NCI-H526 (cell line): ENCODE results near the gene MYO5A.
A peak's percentile ranks its signal among the peaks of the same experiment; 100 is the strongest.

ENCODE experiments used
- DNase-seq, 2 experiments: peaks; one replicate each; lab custom pipeline; 2025; lab: John Stamatoyannopoulos, UW

The MYO5A gene

DNA sequence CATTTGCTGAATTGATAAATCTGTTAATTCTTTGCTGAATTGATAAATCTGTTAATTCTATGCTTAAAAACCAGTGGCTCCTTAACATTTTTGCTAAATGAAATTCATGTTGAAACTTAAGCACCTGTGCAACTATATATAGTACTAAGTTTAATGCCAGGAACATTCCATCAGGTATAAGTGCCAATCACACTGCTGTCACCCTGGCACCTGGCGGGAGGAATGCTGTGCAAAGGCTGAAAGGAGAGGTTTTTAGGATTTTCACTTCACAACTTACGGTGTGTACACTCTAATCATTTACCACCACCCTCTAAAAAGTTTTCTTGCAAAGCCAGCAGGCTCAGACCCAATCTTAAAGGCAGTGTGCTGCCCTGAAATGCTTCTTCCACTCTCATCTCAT lies 199.5 kb downstream of the MYO5A start:
- no peak for DNase-seq

DNA sequence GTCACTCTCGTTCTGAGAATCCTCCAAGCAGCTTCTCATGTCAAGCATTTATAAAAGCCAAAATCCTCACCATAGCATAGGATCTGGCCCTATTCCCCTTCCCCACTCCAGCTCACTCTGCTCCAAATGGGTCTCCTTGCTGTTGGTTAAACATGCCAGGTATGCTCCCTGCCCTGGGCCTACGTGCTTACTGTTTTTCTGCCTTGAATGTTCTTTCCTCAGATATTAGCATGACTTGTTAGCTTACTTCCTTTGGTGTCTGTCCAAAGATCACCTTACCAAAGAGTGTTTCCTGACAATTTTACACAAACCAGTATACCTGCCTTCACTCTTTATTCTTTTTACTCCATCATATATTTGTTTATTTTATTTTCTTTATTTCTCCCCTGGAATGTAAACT lies 200.0 kb downstream of the MYO5A start:
- no peak for DNase-seq

- no peak for DNase-seq
These were observed 201.9 kb downstream of the MYO5A start for GRCh38 chr15:52326756-52327155.

DNA sequence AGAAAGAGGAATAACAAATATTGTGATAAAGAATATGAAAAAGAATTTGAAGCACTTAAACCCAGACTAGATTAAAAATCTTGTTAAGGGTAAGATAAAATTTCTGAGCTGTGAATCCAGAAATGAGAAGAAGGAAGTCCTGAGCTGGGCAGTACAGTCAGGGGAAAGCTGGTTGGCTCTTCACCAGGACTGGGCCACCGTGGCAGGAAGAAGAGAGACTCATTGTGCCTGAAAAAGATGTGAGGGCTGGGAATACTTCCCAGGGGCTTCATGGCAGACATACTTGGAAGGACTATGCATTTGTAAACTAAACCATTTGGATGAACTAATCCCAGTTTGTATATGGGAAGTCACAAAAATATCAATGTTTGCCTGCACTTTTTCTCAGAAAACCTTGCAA lies 204.6 kb downstream of the MYO5A start:
- DNase-seq = no peak

DNA sequence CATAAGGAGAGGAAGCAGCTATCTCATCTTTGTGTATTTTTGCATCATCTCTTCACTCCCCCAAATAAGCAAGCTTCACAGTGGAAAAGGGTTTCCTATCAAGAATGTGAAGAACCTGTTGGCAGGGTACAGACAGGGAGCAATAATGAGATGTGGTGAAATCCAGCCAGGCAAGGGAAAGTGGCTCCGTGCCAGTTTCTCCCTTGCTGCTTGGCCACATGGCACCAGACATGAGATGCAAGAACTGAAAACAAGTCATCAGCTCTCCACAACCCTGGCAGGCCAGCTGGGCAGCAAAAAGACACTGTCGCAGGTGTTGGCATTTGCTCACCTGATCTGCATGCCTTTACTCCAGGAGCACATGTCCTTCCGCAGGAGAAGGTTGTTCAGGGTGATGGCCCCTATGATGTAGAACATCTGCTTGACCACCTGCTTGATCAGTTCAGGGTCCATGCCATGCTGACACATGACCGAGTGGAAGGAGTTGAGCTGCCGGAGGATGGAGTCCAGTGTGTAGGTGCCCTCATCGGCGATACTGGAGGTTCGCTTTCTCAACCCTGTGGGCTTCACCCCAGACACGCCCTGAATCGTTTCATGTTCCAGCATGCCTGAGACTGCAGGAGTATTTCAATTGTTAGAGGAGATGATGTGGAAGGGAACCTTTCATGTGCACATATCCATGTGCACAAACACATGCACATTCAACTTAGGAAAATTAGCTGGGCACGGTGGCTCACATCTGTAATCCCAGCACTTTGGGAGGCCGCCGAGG lies 209.8 kb downstream of the MYO5A start:
- no peak for DNase-seq

DNA sequence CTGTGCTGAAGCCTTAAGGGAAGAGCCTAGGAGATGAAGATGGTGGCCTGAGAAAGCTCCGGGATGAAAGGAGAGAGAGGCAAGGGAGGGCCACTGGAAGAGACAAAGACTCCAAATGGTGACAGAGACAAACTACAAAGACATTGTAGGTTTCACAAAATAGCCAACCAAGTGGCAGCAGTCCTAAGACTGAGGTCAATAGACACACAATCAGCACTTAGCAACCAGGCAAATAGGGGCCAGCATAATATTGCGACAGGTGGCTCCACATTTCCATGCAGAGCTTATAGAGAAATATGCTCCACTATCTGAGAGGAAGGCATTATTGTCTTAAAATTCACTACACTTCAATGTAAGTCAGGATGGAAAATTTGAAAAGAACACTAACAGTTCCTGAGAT lies 211.0 kb downstream of the MYO5A start:
- peak in 1 of 2 experiments; percentile 34 for DNase-seq

DNA sequence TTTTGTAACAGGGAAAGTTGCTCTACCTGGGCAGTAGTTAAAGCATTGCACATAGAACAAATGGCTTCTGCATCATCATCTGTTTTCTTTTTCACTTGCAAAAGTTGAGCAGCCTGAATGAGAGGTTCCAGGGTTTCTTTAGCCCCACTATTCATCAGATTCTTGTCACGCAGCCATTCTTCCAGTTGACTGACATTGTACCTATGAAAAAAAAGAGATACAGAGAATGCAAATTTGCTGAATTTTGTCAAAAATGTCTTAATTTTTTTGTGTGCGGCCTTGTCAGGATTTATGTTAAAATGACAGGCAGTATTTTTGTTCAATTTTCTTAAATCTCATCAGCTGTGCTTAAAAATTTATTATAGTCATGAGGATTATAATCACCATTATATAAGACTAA lies 211.7 kb downstream of the MYO5A start:
- DNase-seq = no peak

GRCh38 chr15:52309154-52309548 lies 219.5 kb downstream of the MYO5A start:
- DNase-seq = no peak

DNA sequence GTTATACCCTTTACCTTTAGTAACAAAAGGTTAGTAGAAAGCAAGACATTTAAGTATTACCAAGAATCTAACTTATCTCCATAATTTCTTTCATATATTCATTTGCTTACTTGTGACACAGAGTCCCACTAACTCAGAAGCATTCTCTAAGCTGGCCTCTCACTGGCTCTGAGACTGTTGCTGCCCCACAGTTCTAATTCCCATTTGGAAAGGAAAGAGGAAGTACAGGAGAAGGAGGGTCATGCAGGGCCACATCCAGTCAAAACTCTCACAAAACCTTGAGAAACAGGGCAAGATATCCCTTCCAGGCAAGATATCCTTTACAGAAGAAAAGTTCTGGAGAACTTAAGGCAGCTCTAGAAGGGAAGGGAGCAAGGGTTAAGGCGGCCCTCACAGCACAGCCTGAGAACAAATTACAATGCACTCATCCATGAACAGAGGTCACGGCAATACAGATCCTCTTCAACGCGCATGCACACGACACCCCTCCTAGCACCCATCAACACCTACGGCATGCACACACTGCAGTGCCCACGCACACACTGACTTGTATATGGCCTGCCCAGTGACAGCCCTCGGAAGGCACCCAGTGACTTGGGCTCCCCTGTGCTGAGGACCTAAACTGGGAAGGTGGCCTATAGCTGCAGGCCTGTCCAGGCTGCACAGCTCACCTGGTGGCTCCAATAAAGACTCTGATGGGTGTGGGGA lies 220.1 kb downstream of the MYO5A start:
- no peak for DNase-seq

- DNase-seq = no peak
These were observed 220.8 kb downstream of the MYO5A start for GRCh38 chr15:52307847-52308246.

DNA sequence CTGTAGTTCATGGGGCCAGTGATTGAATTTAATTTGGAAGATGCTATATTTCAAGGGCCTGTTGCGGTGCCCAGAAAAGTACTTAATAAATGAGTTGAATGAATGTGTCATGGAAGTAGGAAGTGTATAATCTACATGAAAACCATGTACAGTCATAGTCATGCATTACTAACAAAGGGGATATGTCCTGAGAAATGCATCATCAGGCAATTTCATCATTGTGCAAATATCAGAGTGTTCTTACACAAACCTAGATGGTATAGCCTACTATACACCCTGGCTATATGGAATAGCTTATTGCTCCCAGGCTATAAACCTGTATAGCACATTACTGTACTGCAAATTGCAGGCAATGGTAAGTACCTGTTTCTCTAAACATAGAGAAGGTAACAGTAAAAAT lies 222.4 kb downstream of the MYO5A start:
- DNase-seq = no peak

DNA sequence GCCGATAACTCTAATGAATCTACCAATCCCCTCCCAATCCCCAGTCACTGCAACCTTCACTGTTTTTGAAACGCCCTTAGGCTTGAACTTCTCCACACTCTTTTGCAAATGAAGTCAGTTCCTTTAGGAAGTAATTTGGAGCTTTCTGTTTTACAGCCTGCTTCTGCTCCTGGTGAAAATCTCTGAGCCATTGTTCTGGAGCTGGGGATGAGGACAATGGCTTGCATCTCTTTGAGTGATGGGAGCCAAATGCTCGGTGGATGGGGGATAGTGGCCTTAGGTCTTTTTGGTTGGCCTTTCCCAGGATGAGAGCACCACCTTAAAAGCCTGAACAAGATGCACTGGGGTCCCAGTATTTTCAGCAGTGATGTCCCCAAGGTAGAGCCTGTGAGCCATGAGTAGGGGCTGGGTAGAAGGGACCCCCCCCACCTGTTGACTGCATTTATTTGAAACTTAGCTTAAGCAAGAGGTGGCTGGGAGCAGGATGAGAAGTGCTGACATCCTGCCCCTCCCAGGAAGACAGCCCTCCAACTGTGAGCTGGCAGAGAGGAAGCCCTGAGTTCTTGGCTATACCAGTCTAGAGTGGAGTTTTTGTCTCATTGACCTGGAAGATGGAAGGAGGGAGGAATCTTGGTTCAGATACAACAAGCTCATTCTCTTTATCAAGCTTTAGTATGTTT lies 225.4 kb downstream of the MYO5A start:
- DNase-seq = no peak

GRCh38 chr15:52301265-52301847 lies 227.3 kb downstream of the MYO5A start:
- DNase-seq = no peak

DNA sequence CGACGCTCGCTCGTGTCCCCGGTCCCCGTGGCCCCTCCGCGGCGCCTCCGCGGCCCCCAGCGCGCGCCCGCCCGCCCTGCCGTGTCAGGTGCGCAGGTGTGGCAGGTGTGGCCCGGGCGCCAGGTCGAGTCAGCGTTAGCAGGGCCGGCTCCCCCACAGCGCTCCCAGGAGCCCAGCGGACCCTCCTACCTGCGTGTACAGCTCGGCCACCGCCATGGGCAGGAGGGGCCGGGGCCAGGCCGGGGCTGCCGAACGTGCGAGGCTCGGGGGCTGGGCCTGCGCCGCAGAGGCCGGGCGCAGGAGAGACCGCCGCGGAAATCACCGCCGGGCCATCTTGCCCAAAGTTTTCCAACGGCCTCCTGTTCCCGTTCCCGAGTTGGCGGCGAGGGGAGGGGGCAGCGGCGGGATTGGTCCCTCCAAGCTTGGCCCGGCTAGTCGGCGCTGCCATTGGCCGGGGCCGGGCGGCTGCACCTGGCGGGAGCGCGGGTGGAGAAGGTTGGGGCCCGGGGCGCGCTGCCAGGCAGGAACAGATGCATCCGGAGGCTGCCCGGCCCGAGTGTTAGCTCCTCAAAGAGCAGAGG lies 233.2 kb downstream of the MYO5A start, which contains the start of gene MYO5C:
Gene MYO5C (minus strand): TSS at position 384 of the 581 bp plus-strand sequence. CDS start 168 bp downstream, at position 216.
- peak; percentile 70 to 96 for DNase-seq

GRCh38 chr15:52294881-52295420 lies 233.7 kb downstream of the MYO5A start:
- peak in 1 of 2 experiments; percentile 64 for DNase-seq

GRCh38 chr15:52292780-52293392 lies 235.8 kb downstream of the MYO5A start:
- peak in 1 of 2 experiments; percentile 23 for DNase-seq

- DNase-seq = no peak
These were observed 237.5 kb downstream of the MYO5A start for GRCh38 chr15:52291204-52291603.

- no peak for DNase-seq
These were observed 237.9 kb downstream of the MYO5A start for GRCh38 chr15:52290800-52291199.

- DNase-seq = no peak
These were observed 238.4 kb downstream of the MYO5A start for GRCh38 chr15:52290329-52290728.

DNA sequence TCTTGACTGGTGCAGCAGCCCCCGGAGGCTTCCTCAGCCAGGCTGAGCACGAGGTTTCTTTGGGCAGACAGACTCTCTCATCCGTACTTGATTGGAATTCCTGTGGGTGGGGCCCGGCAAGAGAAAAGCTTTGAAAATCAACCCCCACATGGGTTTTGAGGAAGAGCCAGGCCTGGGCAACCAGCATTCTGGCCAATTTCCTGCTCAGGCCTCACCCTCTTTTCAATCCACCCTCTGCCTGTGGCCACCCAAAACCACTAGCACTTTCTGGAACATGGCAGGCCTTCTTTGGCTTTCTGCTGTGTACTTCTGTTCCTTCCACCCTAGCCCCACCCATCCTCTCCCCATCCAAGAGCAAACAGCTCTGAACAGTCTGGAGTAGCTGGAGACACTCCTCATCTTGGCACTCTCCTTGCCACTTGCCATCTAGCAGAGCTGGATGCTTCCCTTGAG lies 239.0 kb downstream of the MYO5A start:
- no peak for DNase-seq

DNA sequence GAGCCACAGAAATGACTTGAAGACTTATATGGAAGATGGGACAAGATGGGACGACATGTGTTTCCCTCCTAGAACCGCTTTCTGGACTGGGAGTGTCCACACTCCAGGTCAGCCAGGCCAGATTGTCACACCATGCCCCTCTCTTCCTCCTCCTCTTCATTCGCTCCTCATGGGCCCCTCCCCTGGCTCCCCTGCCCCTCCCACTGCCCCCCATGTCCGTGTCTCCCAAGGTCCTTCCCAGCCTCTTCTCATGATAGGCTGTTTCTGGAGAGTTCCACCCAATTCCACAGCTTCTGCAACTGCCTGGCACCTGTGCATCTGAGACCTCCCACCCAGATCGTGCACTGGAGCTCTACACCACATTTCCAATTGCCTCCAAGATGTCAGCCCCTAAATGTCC lies 239.7 kb downstream of the MYO5A start:
- DNase-seq = no peak
